Measurements from ENCODE around the gene NEK7.

GRCh38 chr1:198125995-198126735, 30.6 kb upstream of the NEK7 start:
- TF ChIP-seq CTCF (conservative IDR thresholded peaks at IDR 0.05; ENCODE audit: low read length) (no peak), EZH2phosphoT487 (IDR thresholded peaks at IDR 0.05; ENCODE audit: borderline replicate concordance, low read depth, low read length) (no peak)

All from OCI-LY7 (cell line).